H9 (cell line): Measurements from ENCODE around the gene BICDL1. TPM values are rescaled to one million over a fixed set of nuclear protein-coding genes. Genes with fewer than 3 reads are reported as not detected.

Experiments used
- DNase-seq: peaks from one replicate; pipeline ENCODE4 v3.0.0-alpha.2; 2017
- H2AFZ ChIP-seq: one replicate; pipeline ENCODE4 v1.6.1; 2013; ENCODE audit warnings: mild to moderate bottlenecking, low read length, control low read depth, moderate library complexity
- H2AK5ac ChIP-seq: 2 replicates; pipeline ENCODE4 v1.6.1; 2013; ENCODE audit warnings: low read length, control low read depth, mixed read lengths; ENCODE audit not compliant: insufficient read length
- H2BK120ac ChIP-seq: one replicate; pipeline ENCODE4 v1.6.1; 2013; ENCODE audit warnings: low read depth, mild to moderate bottlenecking, low read length, control low read depth, inconsistent platforms; ENCODE audit not compliant: poor library complexity, severe bottlenecking
- H2BK12ac ChIP-seq: 2 replicates; pipeline ENCODE4 v1.6.1; 2013; ENCODE audit warnings: low read length, control low read depth, mixed read lengths, low read depth; ENCODE audit not compliant: insufficient read length
- H2BK15ac ChIP-seq: 2 replicates; pipeline ENCODE4 v1.6.1; 2013; ENCODE audit warnings: low read depth, low read length, control low read depth
- H2BK20ac ChIP-seq: one replicate; pipeline ENCODE4 v1.6.1; 2013; ENCODE audit warnings: low read depth, mild to moderate bottlenecking, low read length, control low read depth, inconsistent platforms; ENCODE audit not compliant: poor library complexity, severe bottlenecking
- H2BK5ac ChIP-seq: 2 replicates; pipeline ENCODE4 v1.6.1; 2013; ENCODE audit warnings: low read length, control low read depth, mixed read lengths; ENCODE audit not compliant: insufficient read length
- H3K14ac ChIP-seq: 2 replicates; pipeline ENCODE4 v1.6.1; 2013; ENCODE audit warnings: low read length, control low read depth; ENCODE audit not compliant: insufficient read depth
- H3K18ac ChIP-seq: 2 replicates; pipeline ENCODE4 v1.6.1; 2013; ENCODE audit warnings: low read depth, mild to moderate bottlenecking, mixed read lengths, low read length, control low read depth; ENCODE audit not compliant: insufficient read length
- H3K23ac ChIP-seq: 2 replicates; pipeline ENCODE4 v1.6.1; 2013; ENCODE audit warnings: low read length, control low read depth, mixed read lengths, low read depth; ENCODE audit not compliant: insufficient read length
- H3K23me2 ChIP-seq: 2 replicates; pipeline ENCODE4 v1.6.1; 2013; ENCODE audit warnings: low read depth, mild to moderate bottlenecking, mixed read lengths, low read length, control low read depth; ENCODE audit not compliant: insufficient read length, poor library complexity, severe bottlenecking
- H3K27ac ChIP-seq: 2 replicates; pipeline ENCODE4 v1.5.1; 2013; ENCODE audit warnings: low read length, control low read depth, mixed read lengths, low read depth; ENCODE audit not compliant: insufficient read length
- H3K27me3 ChIP-seq: 2 replicates; pipeline ENCODE4 v1.6.1; 2013; ENCODE audit warnings: low read length, control low read depth, inconsistent platforms; ENCODE audit not compliant: insufficient read depth
- H3K4ac ChIP-seq: 2 replicates; pipeline ENCODE4 v1.6.1; 2013; ENCODE audit warnings: low read depth, mild to moderate bottlenecking, control low read depth, inconsistent platforms, low read length, moderate library complexity
- H3K4me1 ChIP-seq: 2 replicates; pipeline ENCODE4 v1.6.1; 2013; ENCODE audit warnings: low read length, control low read depth, inconsistent platforms; ENCODE audit not compliant: insufficient read depth
- H3K4me2 ChIP-seq: 2 replicates; pipeline ENCODE4 v1.6.1; 2013; ENCODE audit warnings: low read length, control low read depth, mixed read lengths; ENCODE audit not compliant: insufficient read length, insufficient read depth
- H3K56ac ChIP-seq: 2 replicates; pipeline ENCODE4 v1.6.1; 2013; ENCODE audit warnings: low read depth, mild to moderate bottlenecking, mixed read lengths, low read length, control low read depth; ENCODE audit not compliant: insufficient read length
- H3K79me1 ChIP-seq: 2 replicates; pipeline ENCODE4 v1.6.1; 2013; ENCODE audit warnings: low read depth, mild to moderate bottlenecking, moderate library complexity, low read length, control low read depth, inconsistent platforms; ENCODE audit not compliant: insufficient read depth, poor library complexity, severe bottlenecking
- H3K79me2 ChIP-seq: 2 replicates; pipeline ENCODE4 v1.6.1; 2013; ENCODE audit warnings: low read length, control low read depth, inconsistent platforms; ENCODE audit not compliant: insufficient read depth
- H3K9ac ChIP-seq: 2 replicates; pipeline ENCODE4 v1.6.1; 2013; ENCODE audit warnings: low read length, control low read depth, mixed read lengths; ENCODE audit not compliant: insufficient read length; ENCODE audit errors: extremely low read depth
- H3K9me3 ChIP-seq: one replicate; pipeline ENCODE4 v1.6.1; 2013; ENCODE audit warnings: low read depth, low read length, inconsistent platforms; ENCODE audit not compliant: control insufficient read depth
- H3T11ph ChIP-seq: one replicate; pipeline ENCODE4 v1.6.1; 2013; ENCODE audit warnings: mild to moderate bottlenecking, low read length, control low read depth, inconsistent platforms
- H4K20me1 ChIP-seq: one replicate; pipeline ENCODE4 v1.6.1; 2013; ENCODE audit not compliant: control insufficient read depth, insufficient read length, insufficient read depth
- H4K5ac ChIP-seq: 2 replicates; pipeline ENCODE4 v1.6.1; 2013; ENCODE audit warnings: low read depth, mild to moderate bottlenecking, mixed read lengths, low read length, control low read depth; ENCODE audit not compliant: insufficient read length
- H4K8ac ChIP-seq: replicated peaks from 2 replicates; pipeline ENCODE4 v1.6.1; 2013; ENCODE audit warnings: low read length, control low read depth, mixed read lengths, low read depth; ENCODE audit not compliant: insufficient read length
- H4K91ac ChIP-seq: 2 replicates; pipeline ENCODE4 v1.6.1; 2013; ENCODE audit warnings: low read depth, mild to moderate bottlenecking, moderate library complexity, mixed read lengths, low read length, control low read depth; ENCODE audit not compliant: insufficient read length
- H3K27ac Mint-ChIP-seq, 3 experiments: 2 replicates in 2 of 3; 3 replicates in 1 of 3; pipeline ENCODE4 v1.8.0; 2020 to 2021; ENCODE audit warnings: mixed read lengths in 3 of 3, mild to moderate bottlenecking in 1 of 3, moderate library complexity in 1 of 3
- H3K27me3 Mint-ChIP-seq: 2 replicates; pipeline ENCODE4 v1.8.0; 2021; ENCODE audit warnings: low read depth, mild to moderate bottlenecking, moderate library complexity, mixed read lengths
- H3K36me3 Mint-ChIP-seq, 3 experiments: 2 replicates in 2 of 3; 3 replicates in 1 of 3; pipeline ENCODE4 v1.8.0; 2020 to 2021; ENCODE audit warnings: low read depth in 3 of 3, mixed read lengths in 3 of 3; ENCODE audit not compliant: insufficient read depth in 1 of 3
- H3K4me1 Mint-ChIP-seq, 2 experiments: 2 replicates each; pipeline ENCODE4 v1.8.0; 2020; ENCODE audit warnings: mixed read lengths in 2 of 2
- H3K4me3 Mint-ChIP-seq, 2 experiments: 2 replicates in 1 of 2; 3 replicates in 1 of 2; pipeline ENCODE4 v1.8.0; 2020 to 2021; ENCODE audit warnings: mild to moderate bottlenecking in 2 of 2, mixed read lengths in 2 of 2, moderate library complexity in 1 of 2
- H3K9me3 Mint-ChIP-seq, 2 experiments: 2 replicates in 1 of 2; 3 replicates in 1 of 2; pipeline ENCODE4 v1.8.0; 2020; ENCODE audit warnings: mild to moderate bottlenecking in 2 of 2, mixed read lengths in 2 of 2, moderate library complexity in 1 of 2
- CTCF ChIP-seq: fragments of 200-600 bp; sonication (generic); conservative IDR thresholded peaks from 3 replicates; pipeline ENCODE4 v1.8.0; 2021; ENCODE audit warnings: antibody characterized with exemption, mild to moderate bottlenecking
- WGBS: extraction: QIAGEN DNeasy Blood & Tissue Kit; methylation state at CpG from one replicate; pipeline ENCODE4 v1.1.7; 2013; ENCODE audit warnings: missing lambda C conversion rate, low lambda C conversion rate, mixed read lengths; ENCODE audit not compliant: insufficient read length; ENCODE audit errors: extremely low coverage; 5-methylcytosine and 5-hydroxymethylcytosine counted together
- total RNA-seq: library from RNA; stranded (reverse); gene quantifications from 2 replicates; pipeline ENCODE4 v1.2.1, GENCODE V29; 2021

BICDL1 gene
- total RNA-seq, 1 experiment from 2014 or later, result 13.8 TPM

- H3K27me3 ChIP-seq, result no peaks in the 10 kb centered on the region
- no peak overlapping the region for H2AK5ac ChIP-seq
- no peak overlapping the region for H3K14ac ChIP-seq
- no peak overlapping the region for H3K23ac ChIP-seq
- no peak overlapping the region for H3K4me3 Mint-ChIP-seq
- H2BK12ac ChIP-seq, result no peak overlapping the region
- H3K18ac ChIP-seq, result no peak overlapping the region
- no peak overlapping the region for H3K56ac ChIP-seq
- H2BK15ac ChIP-seq, result no peak overlapping the region
- no peaks in the 10 kb centered on the region for H3K4me1 ChIP-seq
- no peak overlapping the region for H3K9ac ChIP-seq
- no peaks in the 10 kb centered on the region for H4K20me1 ChIP-seq
- no peak overlapping the region for H2BK120ac ChIP-seq
- H3K9me3 Mint-ChIP-seq, result peaks cover 20 to 21% of the 10 kb centered on the region in 2 experiments
- H3K23me2 ChIP-seq, result no peaks in the 10 kb centered on the region
- no peak overlapping the region for H2BK5ac ChIP-seq
- TF ChIP-seq CTCF, result peak; percentile 27; the same call in 2 of the 3 replicates
- peaks cover 4 to 7% (median 6%) of the 10 kb centered on the region in 3 experiments; a peak in 4 of 7 replicates for H3K36me3 Mint-ChIP-seq
- H4K5ac ChIP-seq, result no peak overlapping the region
- H4K8ac ChIP-seq, result no peak overlapping the region
- H3K9me3 ChIP-seq, result no peaks in the 10 kb centered on the region
- H3K4me1 Mint-ChIP-seq, result no peaks in the 10 kb centered on the region
- H3K27ac Mint-ChIP-seq, result no peak overlapping the region
- no peak for DNase-seq
- H3T11ph ChIP-seq, result no peak overlapping the region
- H3K27ac ChIP-seq, result no peak overlapping the region
- H3K79me1 ChIP-seq, result no peaks in the 10 kb centered on the region
- H3K27me3 Mint-ChIP-seq, result peaks cover 7% of the 10 kb centered on the region; the same call in 1 of the 2 replicates
- no peak overlapping the region for H4K91ac ChIP-seq
- H3K79me2 ChIP-seq, result no peaks in the 10 kb centered on the region
- H2BK20ac ChIP-seq, result no peak overlapping the region
- no peak overlapping the region for H2AFZ ChIP-seq
- H3K4ac ChIP-seq, result no peak overlapping the region
- H3K4me2 ChIP-seq, result no peak overlapping the region
- WGBS, result no CpG with 5 or more reads among the region's 3 CpGs
Measured at GRCh38 chr12:119956047-119956446, 33.0 kb upstream of the BICDL1 start.
